ENCODE measurements around the gene LCE3E.

LCE3E gene

GRCh38 chr1:152546704-152547103 is 19.9 kb downstream of the LCE3E start:
- Histone ChIP-seq H3K36me3 (ENCODE audit: insufficient read depth, low read length) (no peaks in the 10 kb centered on the region), H3K4me2 (ENCODE audit: low read length) (no peak overlapping the region), H3K27me3 (ENCODE audit: control insufficient read depth, insufficient read depth, low read length) (peaks cover 2% of the 10 kb centered on the region), H3K9ac (ENCODE audit: low read depth, low read length) (no peak overlapping the region), H3K4me1 (ENCODE audit: control insufficient read depth, insufficient read depth, low read length) (no peaks in the 10 kb centered on the region), H3K9me3 (replicated peaks; ENCODE audit: low read length) (no peaks in the 10 kb centered on the region), H3K4me3 (ENCODE audit: low read length) (no peak overlapping the region)

- Histone ChIP-seq H3K27me3 (ENCODE audit: control insufficient read depth, insufficient read depth, low read length) (peaks cover 4% of the 10 kb centered on the region), H3K9ac (ENCODE audit: low read depth, low read length) (no peak overlapping the region), H3K4me3 (ENCODE audit: low read length) (no peak overlapping the region), H3K9me3 (replicated peaks; ENCODE audit: low read length) (no peaks in the 10 kb centered on the region), H3K36me3 (ENCODE audit: insufficient read depth, low read length) (no peaks in the 10 kb centered on the region), H3K4me1 (ENCODE audit: control insufficient read depth, insufficient read depth, low read length) (no peaks in the 10 kb centered on the region), H3K4me2 (ENCODE audit: low read length) (no peak overlapping the region)
Observed at GRCh38 chr1:152543820-152544219, 22.8 kb downstream of the LCE3E start.

GRCh38 chr1:152539901-152540300 is 26.7 kb downstream of the LCE3E start:
- no peak overlapping the region for H3K4me2 ChIP-seq (ENCODE audit: low read length)
- H3K36me3 ChIP-seq (ENCODE audit: insufficient read depth, low read length), result no peaks in the 10 kb centered on the region
- H3K9me3 ChIP-seq (replicated peaks; ENCODE audit: low read length), result no peaks in the 10 kb centered on the region
- H3K4me1 ChIP-seq (ENCODE audit: control insufficient read depth, insufficient read depth, low read length), result no peaks in the 10 kb centered on the region
- H3K9ac ChIP-seq (ENCODE audit: low read depth, low read length), result no peak overlapping the region
- H3K4me3 ChIP-seq (ENCODE audit: low read length), result no peak overlapping the region
- H3K27me3 ChIP-seq (ENCODE audit: control insufficient read depth, insufficient read depth, low read length), result peaks cover 15% of the 10 kb centered on the region

GRCh38 chr1:152537496-152537895 is 29.1 kb downstream of the LCE3E start:
- H3K4me2 ChIP-seq (ENCODE audit: low read length), result no peak overlapping the region
- H3K4me3 ChIP-seq (ENCODE audit: low read length), result no peak overlapping the region
- no peaks in the 10 kb centered on the region for H3K9me3 ChIP-seq (replicated peaks; ENCODE audit: low read length)
- peaks cover 15% of the 10 kb centered on the region for H3K27me3 ChIP-seq (ENCODE audit: control insufficient read depth, insufficient read depth, low read length)
- no peaks in the 10 kb centered on the region for H3K36me3 ChIP-seq (ENCODE audit: insufficient read depth, low read length)
- no peaks in the 10 kb centered on the region for H3K4me1 ChIP-seq (ENCODE audit: control insufficient read depth, insufficient read depth, low read length)
- H3K9ac ChIP-seq (ENCODE audit: low read depth, low read length), result no peak overlapping the region

GRCh38 chr1:152535774-152536173 is 30.8 kb downstream of the LCE3E start:
- no peaks in the 10 kb centered on the region for H3K36me3 ChIP-seq (ENCODE audit: insufficient read depth, low read length)
- H3K9ac ChIP-seq (ENCODE audit: low read depth, low read length), result no peak overlapping the region
- H3K4me3 ChIP-seq (ENCODE audit: low read length), result no peak overlapping the region
- H3K27me3 ChIP-seq (ENCODE audit: control insufficient read depth, insufficient read depth, low read length), result peaks cover 13% of the 10 kb centered on the region
- no peaks in the 10 kb centered on the region for H3K9me3 ChIP-seq (replicated peaks; ENCODE audit: low read length)
- no peaks in the 10 kb centered on the region for H3K4me1 ChIP-seq (ENCODE audit: control insufficient read depth, insufficient read depth, low read length)
- H3K4me2 ChIP-seq (ENCODE audit: low read length), result no peak overlapping the region

GRCh38 chr1:152533327-152533938 is 33.1 kb downstream of the LCE3E start:
- Histone ChIP-seq H3K9ac (ENCODE audit: low read depth, low read length) (no peak overlapping the region), H3K27me3 (ENCODE audit: control insufficient read depth, insufficient read depth, low read length) (peaks cover 7% of the 10 kb centered on the region), H3K4me3 (ENCODE audit: low read length) (no peak overlapping the region), H3K4me2 (ENCODE audit: low read length) (no peak overlapping the region), H3K4me1 (ENCODE audit: control insufficient read depth, insufficient read depth, low read length) (no peaks in the 10 kb centered on the region), H3K36me3 (ENCODE audit: insufficient read depth, low read length) (no peaks in the 10 kb centered on the region), H3K9me3 (replicated peaks; ENCODE audit: low read length) (no peaks in the 10 kb centered on the region)

- no peak overlapping the region for H3K4me3 ChIP-seq (ENCODE audit: low read length)
- no peak overlapping the region for H3K4me2 ChIP-seq (ENCODE audit: low read length)
- H3K9ac ChIP-seq (ENCODE audit: low read depth, low read length), result no peak overlapping the region
- H3K27me3 ChIP-seq (ENCODE audit: control insufficient read depth, insufficient read depth, low read length), result peaks cover 6% of the 10 kb centered on the region
- H3K36me3 ChIP-seq (ENCODE audit: insufficient read depth, low read length), result no peaks in the 10 kb centered on the region
- no peaks in the 10 kb centered on the region for H3K9me3 ChIP-seq (replicated peaks; ENCODE audit: low read length)
- no peaks in the 10 kb centered on the region for H3K4me1 ChIP-seq (ENCODE audit: control insufficient read depth, insufficient read depth, low read length)
Observed at GRCh38 chr1:152525080-152525641, 41.4 kb downstream of the LCE3E start.

GRCh38 chr1:152520561-152521090 is 46.0 kb downstream of the LCE3E start:
- no peaks in the 10 kb centered on the region for H3K9me3 ChIP-seq (replicated peaks; ENCODE audit: low read length)
- no peaks in the 10 kb centered on the region for H3K36me3 ChIP-seq (ENCODE audit: insufficient read depth, low read length)
- no peak overlapping the region for H3K4me2 ChIP-seq (ENCODE audit: low read length)
- no peak overlapping the region for H3K9ac ChIP-seq (ENCODE audit: low read depth, low read length)
- peaks cover under 1% of the 10 kb centered on the region for H3K4me1 ChIP-seq (ENCODE audit: control insufficient read depth, insufficient read depth, low read length)
- no peak overlapping the region for H3K4me3 ChIP-seq (ENCODE audit: low read length)
- peaks cover 18% of the 10 kb centered on the region for H3K27me3 ChIP-seq (ENCODE audit: control insufficient read depth, insufficient read depth, low read length)

- Histone ChIP-seq H3K9me3 (replicated peaks; ENCODE audit: low read length) (no peaks in the 10 kb centered on the region), H3K36me3 (ENCODE audit: insufficient read depth, low read length) (no peaks in the 10 kb centered on the region), H3K27me3 (ENCODE audit: control insufficient read depth, insufficient read depth, low read length) (peaks cover 26% of the 10 kb centered on the region), H3K4me1 (ENCODE audit: control insufficient read depth, insufficient read depth, low read length) (peaks cover 3% of the 10 kb centered on the region), H3K9ac (ENCODE audit: low read depth, low read length) (no peak overlapping the region), H3K4me2 (ENCODE audit: low read length) (no peak overlapping the region), H3K4me3 (ENCODE audit: low read length) (no peak overlapping the region)
Observed at GRCh38 chr1:152519851-152520250, 46.7 kb downstream of the LCE3E start.

- Histone ChIP-seq H3K4me1 (ENCODE audit: control insufficient read depth, insufficient read depth, low read length) (peaks cover 3% of the 10 kb centered on the region), H3K4me2 (ENCODE audit: low read length) (no peak overlapping the region), H3K36me3 (ENCODE audit: insufficient read depth, low read length) (no peaks in the 10 kb centered on the region), H3K4me3 (ENCODE audit: low read length) (no peak overlapping the region), H3K27me3 (ENCODE audit: control insufficient read depth, insufficient read depth, low read length) (peaks cover 46% of the 10 kb centered on the region), H3K9me3 (replicated peaks; ENCODE audit: low read length) (no peaks in the 10 kb centered on the region), H3K9ac (ENCODE audit: low read depth, low read length) (no peak overlapping the region)
Observed at GRCh38 chr1:152517237-152517811, 49.3 kb downstream of the LCE3E start.

GRCh38 chr1:152516082-152516481 is 50.5 kb downstream of the LCE3E start:
- H3K9ac ChIP-seq (ENCODE audit: low read depth, low read length), result no peak overlapping the region
- no peak overlapping the region for H3K4me2 ChIP-seq (ENCODE audit: low read length)
- peaks cover 49% of the 10 kb centered on the region for H3K27me3 ChIP-seq (ENCODE audit: control insufficient read depth, insufficient read depth, low read length)
- no peaks in the 10 kb centered on the region for H3K9me3 ChIP-seq (replicated peaks; ENCODE audit: low read length)
- no peak overlapping the region for H3K4me3 ChIP-seq (ENCODE audit: low read length)
- no peaks in the 10 kb centered on the region for H3K36me3 ChIP-seq (ENCODE audit: insufficient read depth, low read length)
- H3K4me1 ChIP-seq (ENCODE audit: control insufficient read depth, insufficient read depth, low read length), result peaks cover 3% of the 10 kb centered on the region
